ENCODE data around the gene EXTL2.
"Not testable (repeated sequence)": the region's sequence is repeated elsewhere in the genome, so short reads cannot be mapped to it uniquely, and the experiment has no call there.

Gene EXTL2

DNA sequence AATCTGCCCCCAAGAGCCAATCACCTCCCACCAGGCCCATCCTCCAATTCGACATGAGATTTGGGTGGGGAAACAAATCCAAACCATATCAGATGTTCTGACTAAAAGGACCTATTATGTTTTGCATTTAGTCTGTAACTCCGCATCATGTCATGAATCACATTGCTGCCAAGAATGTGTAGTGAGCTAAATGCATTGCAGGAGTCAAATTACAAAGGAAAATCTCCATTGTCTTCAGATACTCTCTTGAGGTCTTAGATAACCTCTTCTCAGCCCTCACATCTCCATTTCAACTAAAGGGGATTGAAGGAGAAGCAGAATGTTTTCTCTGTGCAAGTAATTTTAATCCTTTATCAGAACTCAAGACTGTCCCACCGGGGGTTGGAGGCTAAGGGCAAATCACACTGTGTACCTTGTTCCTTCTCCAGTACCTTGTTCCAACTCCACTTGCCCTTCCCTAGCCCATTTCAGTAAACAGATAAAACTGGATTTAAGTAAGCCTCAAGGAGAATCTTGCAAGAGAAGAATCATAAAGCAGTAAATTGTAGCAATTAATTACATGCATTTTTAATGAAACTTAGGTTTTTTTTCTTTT, 34.1 kb downstream of the EXTL2 start:
- no peak for DNase-seq (ENCODE audit: low spot score)

DNA sequence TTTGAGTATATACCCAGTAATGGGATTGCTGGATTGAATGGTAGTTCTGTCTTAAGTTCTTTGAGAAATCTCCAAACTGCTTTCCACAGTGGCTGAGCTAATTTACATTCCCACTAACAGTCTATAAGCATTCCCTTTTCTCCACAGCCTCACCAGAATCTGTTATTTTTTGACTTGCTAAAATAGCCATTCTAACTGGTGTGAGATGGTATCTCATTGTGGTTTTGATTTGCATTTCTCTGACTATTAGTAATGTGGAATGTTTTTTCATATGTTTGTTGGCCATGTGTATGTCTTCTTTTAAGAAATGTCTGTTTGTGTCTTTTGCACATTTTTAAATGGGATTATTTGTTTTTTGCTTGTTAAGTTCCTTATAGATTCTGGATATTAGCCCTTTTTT, 39.5 kb downstream of the EXTL2 start:
- DNase-seq (ENCODE audit: low spot score): not testable (repeated sequence)

DNA sequence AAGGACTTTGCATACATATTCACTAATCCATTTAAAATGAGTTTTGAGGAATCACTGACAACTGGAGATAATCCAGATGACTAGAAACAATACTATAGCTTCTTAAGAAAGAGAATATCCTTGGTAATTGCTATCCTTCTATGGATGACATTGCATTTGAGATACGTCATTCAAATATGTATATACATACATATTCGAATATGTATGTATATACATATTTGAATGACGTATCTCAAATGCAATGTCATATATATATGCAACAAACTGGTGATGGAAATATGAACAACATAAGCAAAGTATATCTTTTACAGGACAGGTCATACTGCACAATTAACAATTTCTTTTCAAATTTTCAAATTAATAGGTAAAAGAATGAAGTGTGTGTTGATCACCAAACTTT, 41.7 kb downstream of the EXTL2 start:
- DNase-seq (ENCODE audit: low spot score): no peak

DNA sequence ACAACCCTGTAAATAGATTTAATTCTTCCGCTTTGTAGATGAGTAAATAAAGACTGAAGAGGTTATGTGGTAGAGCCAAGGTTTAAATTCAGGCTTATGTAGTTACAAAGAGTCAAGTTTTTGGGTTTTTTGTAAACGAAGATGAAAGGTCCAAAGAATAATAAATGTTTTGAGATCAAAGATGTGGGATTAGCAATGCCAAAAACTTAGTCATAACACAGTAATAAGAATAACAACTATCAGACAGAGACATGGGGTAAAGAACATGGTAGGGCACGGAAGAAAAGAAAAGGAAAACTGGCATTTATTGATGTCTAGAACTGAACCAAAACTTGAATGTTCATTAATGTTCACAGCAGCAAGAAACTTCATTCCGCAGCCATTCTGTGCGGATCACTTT, 42.9 kb downstream of the EXTL2 start:
- DNase-seq (ENCODE audit: low spot score): no peak

DNA sequence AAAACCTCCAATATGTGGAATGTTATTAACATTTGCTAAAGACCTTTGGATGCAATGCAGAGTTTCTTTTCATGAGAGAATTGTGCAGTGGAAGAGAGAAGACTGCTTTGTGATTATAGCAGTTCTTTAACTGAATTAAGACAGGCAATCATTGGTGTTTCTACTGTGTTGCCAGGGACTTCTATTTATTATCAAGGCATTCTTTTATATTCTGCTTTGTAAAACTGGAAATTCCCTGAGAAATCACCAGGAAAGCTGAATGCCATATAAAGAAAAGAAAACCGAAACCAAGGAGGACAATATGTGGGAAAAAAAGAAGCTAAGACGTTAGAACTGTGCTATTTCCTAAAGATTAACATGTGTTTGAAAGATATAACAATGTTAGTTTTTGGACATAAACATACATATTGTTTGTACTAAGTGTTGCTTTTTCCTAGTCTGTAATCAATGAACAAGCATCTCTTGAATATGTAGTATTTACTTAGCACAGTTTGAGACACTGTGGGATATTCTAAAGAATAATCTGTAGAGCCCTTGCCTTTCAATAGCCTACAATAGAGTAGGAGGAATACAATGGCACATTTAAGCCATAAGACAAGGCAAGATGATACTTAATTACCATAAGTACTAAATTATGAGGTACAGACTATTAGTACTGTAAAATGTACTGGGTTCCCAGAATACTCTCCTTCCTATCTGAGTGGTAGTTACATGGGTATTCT, 47.1 kb downstream of the EXTL2 start:
- no peak for DNase-seq (ENCODE audit: low spot score)

DNA sequence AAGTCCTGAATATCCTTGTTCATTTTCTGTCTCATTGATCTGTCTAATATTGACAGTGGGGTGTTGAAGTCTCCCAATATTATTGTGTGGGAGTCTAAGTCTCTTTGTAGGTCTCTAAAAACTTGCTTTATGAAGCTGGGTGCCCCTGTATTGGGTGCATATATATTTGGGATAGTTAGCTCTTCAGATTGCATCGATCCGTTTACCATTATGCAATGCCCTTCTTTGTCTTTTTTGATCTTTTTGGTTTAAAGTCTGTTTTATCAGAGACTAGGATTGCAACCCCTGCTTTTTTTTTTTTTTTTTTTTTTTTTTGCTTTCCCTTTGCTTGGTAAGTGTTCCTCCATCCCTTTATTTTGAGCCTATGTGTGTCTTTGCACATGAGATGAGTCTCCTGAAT, 51.5 kb downstream of the EXTL2 start:
- DNase-seq (ENCODE audit: low spot score): not testable (repeated sequence)

DNA sequence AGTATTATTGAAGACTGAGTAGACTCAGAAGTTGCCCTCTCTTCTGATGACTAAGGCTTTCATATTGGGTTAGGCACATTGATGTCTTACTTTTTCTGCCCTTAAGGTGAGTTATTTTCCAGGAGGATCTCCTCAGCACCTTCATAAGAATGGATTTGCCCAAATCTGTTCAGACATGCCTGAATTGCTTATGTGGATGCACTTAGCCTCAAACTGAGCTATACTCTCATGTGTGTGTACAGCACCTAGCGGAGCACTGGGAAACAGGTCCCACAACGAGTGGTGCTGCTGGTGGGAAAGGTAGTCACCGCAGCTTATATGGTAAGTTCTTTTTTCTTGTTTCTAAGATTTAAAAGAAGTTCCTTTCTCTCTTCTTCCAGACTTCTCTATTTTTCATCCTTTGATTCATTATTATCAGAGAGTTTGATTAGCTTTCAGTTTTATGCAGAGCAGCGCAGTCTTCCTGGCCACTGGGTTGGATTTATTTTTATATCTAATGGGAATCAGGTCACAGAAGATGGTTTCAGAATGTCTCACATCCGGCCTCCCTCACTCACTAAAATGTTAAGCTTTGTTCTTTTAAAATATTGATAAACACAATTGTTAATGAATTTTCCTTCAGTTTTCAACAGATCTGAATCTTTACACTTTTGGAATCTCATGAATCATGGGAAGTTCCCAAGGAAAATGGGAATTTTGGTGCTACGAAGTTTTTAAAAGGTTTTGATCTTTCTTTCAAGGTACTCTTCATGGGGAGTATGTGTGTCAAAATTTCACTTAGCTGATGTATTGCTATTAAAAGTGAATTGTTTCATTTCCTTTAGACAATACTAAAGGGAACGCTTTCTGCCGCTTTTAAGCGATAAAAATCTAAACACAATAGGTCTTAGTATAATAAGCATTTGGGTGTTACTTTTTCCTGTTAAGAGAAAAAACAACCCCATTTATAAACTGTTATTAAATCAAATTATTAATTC, 58.5 kb downstream of the EXTL2 start:
- DNase-seq (ENCODE audit: low spot score): no peak

DNA sequence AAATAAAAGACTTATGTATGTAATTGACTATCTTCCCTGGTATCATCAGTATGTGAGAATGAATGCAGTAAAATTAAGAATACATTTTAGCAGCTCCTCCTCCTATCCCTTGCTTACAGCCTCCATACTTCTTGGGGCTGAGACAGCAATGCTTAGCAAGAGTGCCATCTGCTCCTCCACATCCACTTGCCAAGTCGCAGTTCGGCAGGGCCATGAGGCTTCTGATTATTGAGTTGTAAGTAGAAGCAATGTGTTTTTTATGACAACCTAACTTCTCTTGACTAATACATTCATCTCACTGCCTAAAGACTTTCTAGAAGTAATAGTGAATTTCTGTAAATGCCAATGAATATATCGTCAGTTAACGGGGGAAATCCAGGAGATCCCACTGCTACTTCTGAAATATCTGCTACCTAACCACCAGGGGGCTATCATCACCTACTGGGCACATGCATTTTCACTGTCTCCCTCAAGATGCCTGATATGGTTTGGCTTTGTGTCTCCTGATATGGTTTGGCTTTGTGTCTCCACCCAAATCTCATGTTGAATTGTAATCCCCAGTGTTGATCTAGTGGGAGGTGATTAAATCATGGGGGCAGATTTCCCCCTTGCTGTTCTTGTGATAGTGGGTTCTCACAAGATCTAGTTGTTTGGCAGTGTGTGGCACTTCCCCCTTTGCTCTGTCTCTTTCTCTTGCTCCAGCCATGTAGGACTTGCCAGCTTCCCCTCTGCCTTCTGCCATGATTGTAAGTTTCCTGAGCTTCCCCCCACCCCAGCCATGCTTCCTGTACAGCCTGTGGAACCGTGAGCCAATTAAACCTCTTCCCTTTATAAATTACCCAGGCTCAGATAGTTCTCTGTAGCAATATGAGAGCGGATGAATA, 59.6 kb downstream of the EXTL2 start:
- peak; percentile 4 for DNase-seq (ENCODE audit: low spot score)

DNA sequence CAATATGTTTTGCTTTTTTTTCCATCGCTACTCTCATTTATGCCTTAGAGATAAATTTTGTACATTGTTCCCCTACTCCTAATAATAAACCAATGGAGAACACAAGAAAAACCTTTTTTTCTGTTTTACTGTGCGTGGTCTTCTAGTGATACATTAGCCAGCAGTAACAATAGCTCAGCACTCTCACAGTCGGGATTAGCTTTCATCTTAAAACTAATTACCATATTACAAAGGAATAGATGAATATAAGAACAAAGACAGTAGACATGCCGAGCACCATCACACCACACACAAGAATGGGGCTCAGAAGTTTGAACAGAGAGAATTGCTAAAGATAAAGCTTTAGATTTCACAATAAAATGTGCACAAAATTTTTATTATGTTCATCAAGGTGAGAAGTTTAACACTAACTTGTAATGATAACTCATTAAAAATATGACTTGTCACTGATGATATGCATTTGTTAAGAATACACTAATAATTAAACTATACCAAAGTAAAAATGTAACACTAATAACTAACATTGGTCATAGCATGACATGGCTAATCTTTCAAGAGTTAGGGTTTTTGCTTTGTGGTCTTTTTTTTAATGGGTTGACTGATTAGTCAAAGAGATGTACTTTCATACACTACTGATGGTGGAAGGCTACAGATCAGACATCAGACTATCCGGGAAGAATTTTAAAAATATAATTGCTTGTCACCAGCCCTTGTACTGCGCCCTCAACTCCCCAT, 61.8 kb downstream of the EXTL2 start:
- no peak for DNase-seq (ENCODE audit: low spot score)

DNA sequence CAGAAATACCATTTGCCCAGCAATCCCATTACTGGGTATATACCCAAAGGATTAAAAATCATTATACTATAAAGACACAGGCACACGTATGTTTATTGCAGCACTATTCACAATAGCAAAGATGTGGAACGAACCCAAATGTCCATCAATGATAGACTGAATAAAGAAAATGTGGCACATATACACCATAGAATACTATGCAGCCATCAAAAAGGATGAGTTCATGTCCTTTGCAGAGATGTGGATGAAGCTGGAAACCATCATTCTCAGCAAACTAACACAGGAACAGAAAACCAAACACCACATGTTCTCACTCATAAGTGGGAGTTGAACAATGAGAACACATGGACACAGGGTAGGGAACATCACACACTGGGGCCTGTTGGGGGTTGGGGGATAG, 69.0 kb downstream of the EXTL2 start:
- not testable (repeated sequence) for DNase-seq (ENCODE audit: low spot score)

Data from CD4-positive, alpha-beta T cell treated with Interleukin-15 for 4 hours (primary cell).